GF-D8 (cell line): ENCODE results near the gene RCAN2.

ENCODE experiments used
- DNase-seq: peaks from one replicate; lab custom pipeline; 2025; lab: John Stamatoyannopoulos, UW

Gene RCAN2

DNA sequence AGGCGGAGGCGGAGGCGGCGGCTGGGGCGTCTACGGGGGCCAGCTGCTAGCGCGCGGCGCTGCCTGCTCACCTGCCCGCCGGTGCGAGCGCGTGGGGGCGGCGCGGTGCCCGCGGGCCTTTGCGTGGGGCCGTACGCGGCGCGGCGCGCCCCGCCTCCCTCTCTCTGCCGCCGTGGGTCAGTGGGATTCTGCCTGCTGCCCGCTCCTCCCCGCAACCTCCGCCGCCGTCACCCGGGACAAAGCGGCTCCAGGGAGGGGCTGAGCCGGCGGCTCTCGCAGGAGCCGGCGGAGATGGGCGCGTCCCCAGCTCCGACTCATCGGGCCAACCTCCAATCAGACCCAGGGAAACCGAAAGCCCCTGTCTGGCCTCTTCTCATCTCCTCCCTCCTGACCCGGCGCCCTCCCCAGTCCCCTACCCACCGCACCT is at the start of gene RCAN2:
TSS of gene RCAN2 (minus strand) at position 249 of the 427 bp plus-strand sequence.
- no peak for DNase-seq

DNA sequence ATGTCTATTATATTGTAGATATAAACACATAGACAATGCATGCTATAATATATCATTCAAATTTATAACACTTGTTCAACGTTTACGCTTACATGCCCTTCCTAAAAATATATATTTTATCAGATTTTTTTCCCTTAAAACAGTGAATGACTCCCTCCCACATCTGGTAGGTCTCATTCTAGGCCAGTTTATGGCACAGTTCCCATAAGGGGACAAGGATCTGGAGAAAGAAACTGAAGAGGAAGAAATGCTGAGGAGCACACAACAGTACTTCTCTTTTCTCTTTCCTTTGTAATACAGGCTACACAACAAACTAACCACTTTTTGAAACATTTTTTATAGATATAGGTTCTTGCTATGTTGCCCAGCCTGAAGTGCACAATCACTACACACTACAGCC is 48.6 kb upstream of the RCAN2 start:
- no peak for DNase-seq

DNA sequence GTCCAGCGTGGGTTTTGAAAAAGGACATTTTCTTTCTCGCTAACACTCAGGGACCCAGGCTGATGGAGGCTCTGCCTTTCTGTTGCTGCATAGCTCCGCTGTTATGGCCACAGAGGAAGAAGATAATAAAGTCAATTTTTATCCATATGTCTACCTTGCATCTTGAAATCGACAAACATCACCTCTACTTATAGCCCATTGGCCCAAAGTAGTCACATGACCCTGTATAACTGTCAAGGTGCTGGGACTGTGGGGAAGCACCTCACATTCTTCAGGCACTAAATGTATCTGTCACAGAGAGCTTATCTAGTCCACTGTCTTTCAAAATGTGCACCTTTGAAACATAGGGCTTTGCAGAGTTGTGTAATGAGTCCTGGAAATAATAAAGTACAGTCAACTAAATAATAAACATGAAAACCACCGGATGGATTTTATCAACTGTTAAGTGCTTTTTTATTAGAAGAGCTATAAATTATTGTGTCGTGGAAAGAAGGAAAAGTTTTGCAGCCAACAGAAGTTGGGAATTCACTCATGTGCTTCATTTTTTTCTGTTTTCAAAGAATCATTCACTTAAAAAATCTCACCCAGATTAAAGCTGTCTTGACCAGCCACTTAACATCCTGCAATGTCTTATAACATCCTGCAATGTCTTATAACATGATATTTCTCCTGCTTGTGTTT is 47.7 kb upstream of the RCAN2 start:
- DNase-seq = no peak

DNA sequence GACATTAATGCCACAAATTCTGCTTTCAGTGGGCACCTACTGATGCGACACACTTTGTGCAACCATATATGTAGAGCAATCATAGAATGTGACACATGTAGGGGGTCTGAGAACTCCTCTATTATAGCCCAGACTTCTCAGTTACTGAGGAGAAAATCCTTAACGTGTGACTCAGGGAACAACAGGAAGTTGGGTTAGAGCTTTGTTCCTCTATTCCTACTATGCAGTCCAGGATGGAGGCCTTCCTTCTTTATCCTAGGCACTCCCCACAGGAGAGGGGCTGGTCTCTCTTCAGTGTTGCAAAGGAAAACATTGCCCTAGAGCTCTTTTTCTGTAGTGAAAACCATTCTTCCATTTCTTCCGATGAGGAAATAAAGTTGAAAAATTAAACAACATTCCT is 39.6 kb upstream of the RCAN2 start:
- no peak for DNase-seq

DNA sequence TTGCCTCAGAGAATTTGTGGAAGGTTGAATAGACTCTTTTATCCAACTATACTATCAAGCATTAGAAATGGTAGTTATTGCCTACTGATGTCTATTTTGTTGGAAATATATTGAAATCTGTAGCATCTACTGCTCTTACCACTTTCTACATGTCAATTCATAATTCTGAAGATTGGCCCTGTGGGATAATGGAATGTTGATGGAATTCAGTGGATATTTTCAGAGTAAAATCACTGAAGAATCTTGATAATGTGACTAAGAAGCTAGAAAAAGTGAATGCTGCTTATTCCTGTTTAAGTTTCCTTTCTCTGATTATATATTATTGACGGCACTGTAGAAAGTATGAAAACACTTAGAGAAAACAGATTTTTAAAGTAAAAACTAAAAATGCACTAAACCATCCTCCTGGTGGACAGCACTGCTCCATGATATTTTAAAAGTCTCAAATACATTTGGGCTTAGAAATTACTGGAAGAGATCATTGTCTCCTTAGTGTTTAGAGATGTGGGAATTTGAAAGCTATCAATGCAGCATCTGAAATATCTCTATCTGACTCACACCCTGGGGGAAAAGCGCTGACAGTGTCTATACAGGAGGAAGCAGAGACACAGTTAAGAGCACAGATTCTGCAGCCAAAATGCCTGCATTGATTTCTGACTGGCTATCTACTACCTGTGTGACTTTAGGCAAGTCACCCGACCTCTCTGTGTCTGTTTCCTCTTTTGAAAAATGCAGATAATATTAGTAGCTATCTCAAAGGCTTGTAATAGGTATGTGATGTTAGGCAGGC is 37.9 kb upstream of the RCAN2 start:
- no peak for DNase-seq

DNA sequence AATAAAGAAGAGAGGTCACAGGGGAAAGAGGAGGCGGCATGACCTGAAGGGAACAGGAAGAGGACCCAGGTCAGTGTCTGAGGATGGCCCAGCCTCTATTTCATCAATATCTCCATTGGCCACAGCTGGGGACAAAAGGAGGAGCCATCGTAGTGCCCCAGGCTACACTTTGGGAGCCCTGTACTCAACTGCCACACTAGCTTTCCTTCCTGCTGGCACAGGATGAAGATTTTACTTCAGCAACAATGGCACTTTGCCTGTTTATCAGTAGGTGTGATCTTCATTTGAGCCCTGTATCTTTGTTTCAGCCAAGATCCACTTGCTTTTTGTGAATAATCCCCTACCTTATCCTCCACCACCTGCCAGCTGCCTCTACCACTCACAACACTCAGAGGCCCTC is 35.4 kb upstream of the RCAN2 start:
- DNase-seq = no peak

DNA sequence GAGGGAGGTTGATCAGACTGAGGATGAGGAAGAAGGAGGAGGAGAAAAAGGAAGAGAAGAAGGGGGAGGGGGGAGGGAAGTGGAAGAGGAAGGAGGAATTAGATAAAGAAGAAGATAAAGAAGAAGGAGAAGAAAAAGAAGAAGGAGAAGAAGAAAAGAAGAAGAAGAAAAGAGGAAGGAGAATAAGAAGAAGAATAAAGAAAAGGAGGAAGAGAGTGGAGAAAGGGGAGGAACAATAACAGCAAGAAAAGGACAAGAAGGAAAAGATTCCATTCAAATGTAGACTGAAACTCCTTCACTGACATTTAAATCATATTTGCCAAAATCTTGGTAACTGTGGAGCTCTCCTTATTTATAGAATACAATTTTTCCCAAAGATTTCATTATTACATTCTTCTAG is 34.3 kb upstream of the RCAN2 start:
- DNase-seq = no peak

DNA sequence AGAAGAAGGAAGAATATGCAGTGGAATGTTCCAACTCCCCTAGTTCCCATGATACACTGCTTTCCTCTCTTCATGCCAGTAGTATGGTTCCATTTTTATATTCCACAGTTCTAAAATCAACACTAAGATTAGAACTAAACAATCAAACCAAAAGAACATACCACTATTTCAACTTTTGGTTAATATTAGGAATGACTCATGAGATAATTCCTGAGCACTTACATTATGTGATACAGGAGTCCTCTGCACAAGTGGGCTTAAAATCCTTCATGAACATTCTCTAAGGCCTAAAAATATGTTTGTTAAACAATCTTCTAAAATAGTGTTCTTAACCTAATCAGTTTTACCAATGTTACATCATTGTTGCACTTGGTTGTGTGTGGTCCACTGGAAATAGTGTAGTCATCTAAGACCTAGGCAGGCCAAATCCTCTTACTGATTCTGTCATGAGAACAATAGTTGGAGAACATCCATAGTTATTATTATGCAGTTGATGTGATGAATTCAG is 30.3 kb upstream of the RCAN2 start:
- DNase-seq = no peak

DNA sequence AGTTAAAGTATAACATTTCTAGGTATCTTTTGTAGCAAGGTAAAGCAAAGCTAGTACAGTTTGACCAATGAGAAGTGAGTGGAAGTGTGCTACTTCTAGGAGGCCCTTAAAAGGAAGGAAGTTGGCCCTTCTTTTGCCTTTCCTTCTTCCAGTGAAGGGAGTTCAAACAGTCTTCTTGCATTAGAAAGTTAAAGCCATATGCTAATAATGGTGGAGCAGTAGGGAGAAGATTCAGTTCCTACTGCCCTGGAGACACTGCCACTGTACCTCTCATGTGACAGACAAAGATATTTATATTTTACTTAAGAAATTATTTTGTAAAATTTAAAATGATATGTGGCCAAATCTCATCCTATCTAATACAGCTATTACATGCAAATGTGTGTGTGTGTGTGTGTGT is 26.0 kb upstream of the RCAN2 start:
- DNase-seq = no peak

DNA sequence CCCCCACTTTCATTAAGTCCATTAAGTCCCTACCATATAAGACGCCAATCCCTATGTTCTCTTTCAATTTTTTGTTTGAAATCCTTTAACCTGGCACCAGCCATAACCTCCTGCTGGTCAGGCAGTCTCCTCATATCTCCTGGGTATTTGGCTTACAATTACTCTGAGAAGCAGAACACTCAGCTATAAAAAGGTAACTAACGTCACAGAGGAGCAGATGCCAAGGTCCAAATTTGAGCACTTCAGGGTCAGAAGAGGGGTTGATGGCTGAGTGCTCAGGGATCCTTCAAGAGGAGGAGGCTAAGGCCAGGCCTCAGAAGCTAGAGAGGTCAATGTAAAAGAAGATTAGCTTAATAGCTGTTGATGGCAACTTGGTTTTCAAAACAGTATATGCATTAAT is 22.3 kb upstream of the RCAN2 start:
- no peak for DNase-seq

DNA sequence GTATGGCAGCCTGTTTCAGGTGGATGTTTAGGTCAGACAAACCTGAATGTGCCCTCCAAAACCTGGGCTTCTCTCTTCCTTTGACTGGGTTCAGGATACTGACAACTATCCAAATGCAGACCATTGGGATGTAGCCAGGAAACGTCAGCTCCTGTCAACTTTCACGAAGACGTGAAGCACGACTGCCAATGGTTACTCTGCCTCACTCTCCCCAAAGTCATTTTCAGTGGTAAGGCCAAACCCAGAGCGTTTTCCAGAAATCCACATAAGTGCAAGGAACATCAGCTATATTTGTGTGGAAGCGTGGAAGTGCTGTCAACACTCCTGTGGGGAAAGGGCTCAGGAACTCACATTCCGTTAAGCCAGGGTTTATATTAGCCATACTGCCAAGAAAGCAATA is 20.1 kb upstream of the RCAN2 start:
- no peak for DNase-seq

DNA sequence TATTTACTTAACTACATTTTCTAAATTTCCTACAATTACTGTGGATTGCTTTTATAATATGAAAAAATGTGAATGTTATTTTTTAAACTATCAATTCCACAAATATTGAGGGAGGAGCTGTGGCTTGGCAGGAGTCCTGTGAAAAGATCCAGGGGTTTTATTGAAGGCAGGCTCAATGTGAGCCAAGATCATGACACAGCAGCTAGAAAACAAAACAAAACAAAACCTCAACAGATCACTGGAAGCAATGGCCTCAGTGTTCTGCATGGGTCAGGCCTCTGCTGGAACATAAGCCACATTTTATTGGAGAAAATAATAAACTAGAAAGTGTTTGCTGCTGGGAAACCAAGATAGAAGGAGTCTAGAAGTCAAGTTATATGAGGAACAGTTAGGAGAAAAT is 19.4 kb upstream of the RCAN2 start:
- no peak for DNase-seq

DNA sequence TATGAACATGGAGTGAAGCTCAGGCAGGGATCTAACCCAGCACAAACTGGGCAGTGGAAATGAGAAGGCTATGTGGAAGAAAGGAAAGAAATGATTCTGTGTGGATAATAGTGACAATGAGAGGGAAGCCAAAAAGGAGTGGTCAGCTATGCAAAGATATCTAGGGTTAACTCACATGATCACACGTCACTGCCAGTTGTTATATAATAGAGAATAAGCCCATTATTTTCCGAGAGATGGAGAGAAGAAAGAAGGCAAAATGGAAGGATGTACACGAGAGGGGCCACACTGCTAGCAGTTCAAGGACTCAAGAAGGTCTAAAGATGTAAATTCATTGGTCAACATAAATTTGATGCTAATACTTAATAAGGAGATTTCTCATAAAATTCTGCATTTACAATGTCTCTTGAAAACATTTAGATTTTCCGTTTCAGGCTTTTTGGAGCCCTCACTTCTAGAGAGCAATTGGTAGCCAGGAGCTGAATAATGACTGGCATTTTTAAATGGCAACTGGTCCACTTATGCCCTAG is 18.8 kb upstream of the RCAN2 start:
- DNase-seq = no peak

DNA sequence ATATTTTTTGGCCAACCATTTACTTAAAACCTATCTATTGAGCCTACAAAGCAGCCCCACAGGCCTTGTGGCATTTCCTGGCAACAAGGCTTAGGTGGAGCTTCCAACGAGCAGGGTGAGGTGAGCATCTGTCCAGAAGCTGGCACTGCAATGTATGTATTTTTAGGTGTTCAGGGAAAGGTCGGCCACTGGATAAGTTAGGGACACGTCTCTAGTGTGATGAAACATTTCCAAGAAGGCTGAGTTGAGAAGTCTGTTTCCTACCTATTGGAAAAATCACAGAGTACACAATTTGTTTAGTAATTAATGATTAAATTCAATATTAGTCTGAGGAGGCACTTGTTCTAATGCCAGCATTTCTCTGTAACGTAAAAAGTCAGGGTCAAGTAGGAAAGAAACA is 17.8 kb upstream of the RCAN2 start:
- DNase-seq = no peak

DNA sequence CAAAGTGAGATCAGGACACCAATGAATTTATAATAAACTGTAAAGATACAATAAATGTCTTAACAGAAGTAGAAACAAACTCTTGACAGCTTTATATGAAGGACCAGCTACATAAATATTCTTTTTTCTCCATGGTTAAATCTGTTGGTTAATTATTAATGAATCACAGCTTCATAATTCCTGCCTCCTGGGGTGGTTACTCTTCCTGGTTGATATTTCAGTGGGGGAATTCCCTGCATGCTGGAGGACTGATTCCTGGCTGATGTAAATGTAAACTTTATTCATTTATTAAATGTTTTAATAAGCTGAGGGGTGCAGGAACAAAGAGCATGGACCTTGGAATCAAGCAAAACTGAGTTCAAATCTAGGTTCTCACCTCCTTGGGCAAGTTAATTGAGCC is 16.2 kb upstream of the RCAN2 start:
- no peak for DNase-seq

DNA sequence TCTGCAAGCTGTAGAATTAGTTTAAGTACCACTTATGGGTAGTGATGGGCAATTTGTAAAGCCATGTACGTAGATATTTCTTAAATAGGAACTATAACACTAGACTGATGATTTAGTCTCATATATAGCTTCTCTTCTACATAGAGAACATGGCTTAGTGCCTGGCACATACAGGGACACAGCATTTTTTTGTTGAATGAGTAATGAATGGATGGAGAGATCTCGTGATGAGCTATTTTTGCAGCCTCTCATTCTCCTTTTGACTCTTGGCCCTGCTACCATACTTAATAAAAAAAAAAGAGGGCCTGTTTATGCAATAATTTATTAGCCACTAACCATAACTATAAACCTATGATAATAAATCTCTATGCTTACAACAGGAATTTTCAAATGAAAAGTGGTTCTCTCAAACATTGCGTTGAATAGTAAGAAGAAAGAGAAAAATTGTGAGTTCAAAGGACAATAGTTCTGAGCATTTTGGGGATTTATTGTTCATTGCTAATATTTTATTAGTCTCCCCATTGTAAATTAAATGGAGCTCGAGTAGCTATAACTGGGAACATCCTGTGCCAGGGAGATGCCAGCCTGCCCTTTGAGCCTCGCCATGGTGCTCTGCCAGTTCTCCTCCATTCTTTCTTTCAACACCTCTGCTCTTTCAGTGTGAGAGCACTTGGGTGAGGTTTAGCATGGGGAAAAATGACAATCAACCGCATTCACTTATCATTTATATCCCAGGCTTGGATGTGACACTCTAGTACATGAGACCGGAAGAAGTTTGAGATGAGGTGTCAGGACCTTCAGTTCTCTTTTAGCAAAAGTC is 14.7 kb upstream of the RCAN2 start:
- DNase-seq = no peak

DNA sequence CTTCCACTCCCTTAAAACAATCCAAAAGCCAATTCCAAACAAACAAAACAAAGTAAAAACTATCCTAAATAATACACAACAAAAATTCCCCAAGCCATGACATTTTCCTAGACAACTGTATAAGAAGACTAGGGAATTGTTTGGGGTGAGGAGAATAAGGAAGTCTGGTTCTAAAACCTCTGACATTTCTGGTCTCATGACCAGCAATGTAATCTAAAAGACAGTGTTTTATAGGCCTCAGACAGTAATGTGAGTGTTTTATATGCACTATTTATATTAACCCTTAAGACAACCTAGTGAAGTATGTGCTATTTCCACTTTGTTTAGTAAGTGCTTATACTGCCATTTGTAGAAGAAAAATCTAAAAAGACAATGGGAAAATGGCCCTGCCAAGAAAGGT is 13.0 kb upstream of the RCAN2 start:
- DNase-seq = no peak

DNA sequence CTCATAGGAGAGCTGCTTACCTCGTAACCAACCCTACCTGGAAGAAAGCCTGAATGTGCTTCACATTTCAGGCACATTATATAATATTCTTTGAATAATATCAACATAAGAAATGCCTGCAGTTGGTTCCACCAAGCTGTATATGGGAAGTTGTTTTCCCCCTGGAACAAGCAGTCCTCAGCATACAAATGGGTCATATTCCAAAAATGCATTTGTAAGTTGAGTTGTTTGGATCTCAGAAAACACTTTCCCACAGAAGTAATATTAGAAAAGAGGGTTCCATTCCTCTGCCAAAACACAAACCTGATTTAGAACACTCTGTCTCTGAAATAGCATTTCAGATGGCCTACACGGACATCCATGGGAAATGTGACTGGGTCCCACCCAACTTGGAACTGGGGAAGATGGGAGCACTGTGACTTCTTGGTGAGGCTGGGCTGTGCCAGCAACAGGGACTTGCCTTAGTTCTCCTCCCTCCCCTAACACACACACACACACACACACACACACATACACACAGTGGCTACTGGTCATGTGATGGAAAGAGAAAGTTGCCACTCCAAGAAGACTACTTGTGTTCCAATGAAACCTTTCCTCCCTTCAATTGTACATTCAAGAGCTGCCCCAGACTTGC is 11.4 kb upstream of the RCAN2 start:
- DNase-seq = no peak

DNA sequence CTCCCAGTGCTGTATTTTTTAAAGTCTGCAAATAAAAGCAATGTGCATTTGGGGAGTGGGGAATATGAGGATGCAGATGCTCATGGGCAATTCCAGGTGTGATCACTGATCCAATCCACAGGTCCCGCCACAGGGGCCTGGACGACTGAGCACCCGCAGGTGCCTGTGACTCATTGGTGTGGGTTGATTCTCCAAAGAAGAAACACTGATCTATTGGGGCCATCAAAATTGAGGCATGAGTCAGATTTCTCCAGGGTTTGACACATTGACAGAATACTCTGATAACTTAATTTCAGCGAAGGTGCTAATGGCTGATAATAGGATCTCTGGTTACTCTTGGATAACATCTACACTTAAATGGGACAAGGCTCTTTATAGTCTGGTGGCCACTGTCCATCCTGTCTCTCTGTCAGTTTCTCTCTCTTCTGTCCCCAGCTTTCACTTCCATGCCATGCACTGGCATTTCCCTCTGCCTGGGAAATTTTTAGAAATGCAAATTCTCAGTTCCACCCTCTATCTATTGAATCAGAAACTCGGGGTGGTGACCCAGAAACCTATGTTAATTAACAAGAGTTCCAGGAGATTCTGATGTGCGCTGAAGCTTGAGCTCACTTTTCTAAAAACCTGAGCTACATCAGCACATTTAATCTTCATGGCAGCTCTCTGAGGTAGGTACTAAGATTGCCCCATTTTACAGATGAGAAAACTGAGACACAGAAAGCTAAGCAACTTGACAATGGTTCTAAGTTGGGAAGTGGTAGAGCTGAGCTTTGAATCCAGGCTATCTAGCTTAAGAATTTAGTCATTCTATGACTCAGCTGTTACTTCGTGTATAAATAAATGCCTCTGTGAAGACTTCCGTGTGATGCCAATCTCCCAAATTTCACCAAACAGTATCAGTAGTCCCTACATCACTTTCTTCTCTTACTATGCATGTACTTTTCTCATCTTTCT is 10.2 kb upstream of the RCAN2 start:
- no peak for DNase-seq

DNA sequence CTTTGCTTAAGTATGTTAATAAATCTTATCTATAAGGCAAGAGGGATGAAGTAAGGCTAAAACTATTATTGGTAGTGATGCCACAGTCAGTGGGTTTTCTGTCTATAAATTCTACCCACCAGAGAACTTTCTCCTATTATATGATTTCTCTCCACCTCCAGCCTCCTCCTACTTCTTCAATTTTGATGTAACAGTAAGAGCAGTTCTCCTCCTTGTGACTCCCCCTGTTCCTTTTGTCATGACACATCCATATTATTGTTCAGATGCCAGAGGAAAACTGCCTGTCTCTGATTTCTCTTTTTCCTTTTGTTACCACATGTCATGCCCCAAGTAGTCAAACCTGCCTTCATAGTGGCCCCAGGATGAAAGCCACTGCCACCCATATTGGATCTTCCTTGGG is 9.1 kb upstream of the RCAN2 start:
- no peak for DNase-seq
